ENCODE measurements around the gene SPRR5.

Gene SPRR5

GRCh38 chr1:152942161-152942560, 4.8 kb upstream of the SPRR5 start:
- DNase-seq (ENCODE audit: low read depth in 1 of 2, low spot score in 1 of 2), result no peak

GRCh38 chr1:152946248-152946647, 758 bp upstream of the SPRR5 start:
- no peak for DNase-seq (ENCODE audit: low read depth in 1 of 2, low spot score in 1 of 2)

GRCh38 chr1:152951711-152952110, 4.7 kb downstream of the SPRR5 start:
- no peak for DNase-seq (ENCODE audit: low read depth in 1 of 2, low spot score in 1 of 2)

- no peak for DNase-seq (ENCODE audit: low read depth in 1 of 2, low spot score in 1 of 2)
These were observed 6.8 kb downstream of the SPRR5 start for GRCh38 chr1:152953761-152954160.

GRCh38 chr1:152954436-152954835, 7.4 kb downstream of the SPRR5 start:
- DNase-seq (ENCODE audit: low read depth in 1 of 2, low spot score in 1 of 2), result no peak

- DNase-seq (ENCODE audit: low read depth in 1 of 2, low spot score in 1 of 2), result no peak
These were observed 10.6 kb downstream of the SPRR5 start for GRCh38 chr1:152957561-152957960.

GRCh38 chr1:152959273-152959672, 12.3 kb downstream of the SPRR5 start:
- no peak for DNase-seq (ENCODE audit: low read depth in 1 of 2, low spot score in 1 of 2)

- no peak for DNase-seq (ENCODE audit: low read depth in 1 of 2, low spot score in 1 of 2)
These were observed 12.9 kb downstream of the SPRR5 start for GRCh38 chr1:152959801-152960451.

GRCh38 chr1:152960452-152961044, 13.5 kb downstream of the SPRR5 start:
- DNase-seq (ENCODE audit: low read depth in 1 of 2, low spot score in 1 of 2), result no peak

- no peak for DNase-seq (ENCODE audit: low read depth in 1 of 2, low spot score in 1 of 2)
These were observed 14.4 kb downstream of the SPRR5 start for GRCh38 chr1:152961226-152961891.

- DNase-seq (ENCODE audit: low read depth in 1 of 2, low spot score in 1 of 2), result no peak
These were observed 15.9 kb downstream of the SPRR5 start for GRCh38 chr1:152962876-152963415.

- DNase-seq (ENCODE audit: low read depth in 1 of 2, low spot score in 1 of 2), result no peak
These were observed 17.5 kb downstream of the SPRR5 start for GRCh38 chr1:152964536-152964935.

- DNase-seq (ENCODE audit: low read depth in 1 of 2, low spot score in 1 of 2), result no peak
These were observed 18.8 kb downstream of the SPRR5 start for GRCh38 chr1:152965853-152966252.

- no peak for DNase-seq (ENCODE audit: low read depth in 1 of 2, low spot score in 1 of 2)
These were observed 20.2 kb downstream of the SPRR5 start for GRCh38 chr1:152967201-152967600.

- no peak for DNase-seq (ENCODE audit: low read depth in 1 of 2, low spot score in 1 of 2)
These were observed 21.2 kb downstream of the SPRR5 start for GRCh38 chr1:152968248-152968647.

- no peak for DNase-seq (ENCODE audit: low read depth in 1 of 2, low spot score in 1 of 2)
These were observed 22.0 kb downstream of the SPRR5 start for GRCh38 chr1:152969036-152969435.

- no peak for DNase-seq (ENCODE audit: low read depth in 1 of 2, low spot score in 1 of 2)
These were observed 23.5 kb downstream of the SPRR5 start, which contains the start of gene SPRR4 for GRCh38 chr1:152970495-152970894. TSS of gene SPRR4 (plus strand) at chr1:152970648. CDS start at chr1:152971891, 1,243 bp downstream.

- DNase-seq (ENCODE audit: low read depth in 1 of 2, low spot score in 1 of 2), result no peak
These were observed 25.3 kb downstream of the SPRR5 start for GRCh38 chr1:152972196-152972886.

GRCh38 chr1:152976688-152977087, 29.7 kb downstream of the SPRR5 start:
- no peak for DNase-seq (ENCODE audit: low read depth in 1 of 2, low spot score in 1 of 2)

GRCh38 chr1:152977614-152978013, 30.6 kb downstream of the SPRR5 start:
- no peak for DNase-seq (ENCODE audit: low read depth in 1 of 2, low spot score in 1 of 2)

GRCh38 chr1:152980676-152981075, 33.7 kb downstream of the SPRR5 start:
- DNase-seq (ENCODE audit: low read depth in 1 of 2, low spot score in 1 of 2), result no peak

All from stimulated activated CD4-positive, alpha-beta T cell treated with anti-CD3 and anti-CD28 coated beads, Interleukin-15, amount 100 ng/mL, for 1 hour (primary cell).